ENCODE results near the gene ADGRF1. TPM values are rescaled to one million over a fixed set of nuclear protein-coding genes. Genes with fewer than 3 reads are reported as not detected.
A peak's percentile ranks its signal among the peaks of the same experiment; 100 is the strongest.
"Not testable (repeated sequence)": the region's sequence is repeated elsewhere in the genome, so short reads cannot be mapped to it uniquely, and the experiment has no call there.

ADGRF1 gene
- total RNA-seq, 1 donor, result not detected

- DNase-seq (ENCODE audit: low read depth), result peak; percentile 56
- TF ChIP-seq CTCF (IDR thresholded peaks at IDR 0.05; ENCODE audit: insufficient read depth, low read length), result no peak
- H3K4me3 ChIP-seq (ENCODE audit: low read depth, low read length), result no peak overlapping the region
Observed at GRCh38 chr6:47061309-47062300, 19.5 kb upstream of the ADGRF1 start.

- DNase-seq (ENCODE audit: low read depth), result no peak
- H3K4me3 ChIP-seq (ENCODE audit: low read depth, low read length), result no peak overlapping the region
- no peak for TF ChIP-seq CTCF (IDR thresholded peaks at IDR 0.05; ENCODE audit: insufficient read depth, low read length)
Observed at GRCh38 chr6:47059216-47059885, 17.2 kb upstream of the ADGRF1 start.

- no peak overlapping the region for H3K4me3 ChIP-seq (ENCODE audit: low read depth, low read length)
- peak; percentile 48 for DNase-seq (ENCODE audit: low read depth)
- no peak for TF ChIP-seq CTCF (IDR thresholded peaks at IDR 0.05; ENCODE audit: insufficient read depth, low read length)
Observed at GRCh38 chr6:47057830-47058540, 15.9 kb upstream of the ADGRF1 start.

GRCh38 chr6:47056832-47057231 is 14.7 kb upstream of the ADGRF1 start:
- H3K4me3 ChIP-seq (ENCODE audit: low read depth, low read length), result no peak overlapping the region
- no peak for TF ChIP-seq CTCF (IDR thresholded peaks at IDR 0.05; ENCODE audit: insufficient read depth, low read length)
- DNase-seq (ENCODE audit: low read depth), result no peak

GRCh38 chr6:47054302-47054701 is 12.2 kb upstream of the ADGRF1 start:
- H3K4me3 ChIP-seq (ENCODE audit: low read depth, low read length); DNase-seq (ENCODE audit: low read depth): not testable (repeated sequence)

GRCh38 chr6:47048638-47049037 is 6.5 kb upstream of the ADGRF1 start:
- DNase-seq (ENCODE audit: low read depth), result no peak
- no peak for TF ChIP-seq CTCF (IDR thresholded peaks at IDR 0.05; ENCODE audit: insufficient read depth, low read length)
- no peak overlapping the region for H3K4me3 ChIP-seq (ENCODE audit: low read depth, low read length)
